Endodermal cell (in vitro differentiated cells): ENCODE measurements around the gene ARGLU1. TPM values are rescaled to one million over a fixed set of nuclear protein-coding genes. Genes with fewer than 3 reads are reported as not detected.
A peak's percentile ranks its signal among the peaks of the same experiment; 100 is the strongest.

Experiments used
- DNase-seq: peaks from one replicate; pipeline ENCODE4 v3.0.0-alpha.2; 2017
- H3K27ac ChIP-seq: 2 replicates; pipeline ENCODE4 v1.5.1; 2013; ENCODE audit warnings: mild to moderate bottlenecking, low read depth, low read length, moderate library complexity
- H3K27me3 ChIP-seq: 2 replicates; pipeline ENCODE4 v1.6.1; 2013; ENCODE audit warnings: mild to moderate bottlenecking, low read length, moderate library complexity; ENCODE audit not compliant: insufficient read depth, control insufficient read depth, poor library complexity, severe bottlenecking
- H3K36me3 ChIP-seq: 2 replicates; pipeline ENCODE4 v1.7.0; 2013; ENCODE audit warnings: mild to moderate bottlenecking, low read length, moderate library complexity; ENCODE audit not compliant: control insufficient read depth, insufficient read depth
- H3K4me1 ChIP-seq: one replicate; pipeline ENCODE4 v1.7.0; 2013; ENCODE audit warnings: low read length; ENCODE audit not compliant: control insufficient read depth, insufficient read depth
- H3K4me3 ChIP-seq: 2 replicates; pipeline ENCODE4 v1.5.1; 2013; ENCODE audit warnings: mild to moderate bottlenecking, low read length, moderate library complexity
- H3K9ac ChIP-seq: 2 replicates; pipeline ENCODE4 v1.6.1; 2013; ENCODE audit warnings: mild to moderate bottlenecking, low read length, moderate library complexity; ENCODE audit not compliant: poor library complexity, severe bottlenecking; ENCODE audit errors: extremely low read depth
- H3K9me3 ChIP-seq: 2 replicates; pipeline ENCODE4 v1.6.1; 2013; ENCODE audit warnings: mild to moderate bottlenecking, low read length, moderate library complexity; ENCODE audit not compliant: control insufficient read depth
- H3K27ac Mint-ChIP-seq: 2 replicates; pipeline ENCODE4 v1.8.0; 2020; ENCODE audit warnings: mixed read lengths
- H3K27me3 Mint-ChIP-seq: 2 replicates; pipeline ENCODE4 v1.8.0; 2021; ENCODE audit warnings: mild to moderate bottlenecking, mixed read lengths; ENCODE audit not compliant: insufficient read depth
- H3K36me3 Mint-ChIP-seq: 2 replicates; pipeline ENCODE4 v1.8.0; 2020; ENCODE audit warnings: low read depth, mixed read lengths
- H3K4me1 Mint-ChIP-seq: 2 replicates; pipeline ENCODE4 v1.8.0; 2020; ENCODE audit warnings: mixed read lengths
- H3K4me3 Mint-ChIP-seq: 2 replicates; pipeline ENCODE4 v1.8.0; 2020; ENCODE audit warnings: mild to moderate bottlenecking, moderate library complexity, mixed read lengths
- H3K9me3 Mint-ChIP-seq: 2 replicates; pipeline ENCODE4 v1.8.0; 2020; ENCODE audit warnings: mild to moderate bottlenecking, mixed read lengths
- CTCF ChIP-seq: fragments of 200-600 bp; sonication (generic); conservative IDR thresholded peaks from 2 replicates; pipeline ENCODE4 v1.5.0; 2021; ENCODE audit warnings: antibody characterized with exemption, mild to moderate bottlenecking
- WGBS, 2 experiments: methylation state at CpG; one replicate each; pipeline versions ENCODE4 v1.1.5 to v1.1.7; 2013; ENCODE audit warnings: missing lambda C conversion rate in 2 of 2, mixed read lengths in 1 of 2; ENCODE audit not compliant: insufficient coverage in 1 of 2, insufficient read length in 1 of 2; 5-methylcytosine and 5-hydroxymethylcytosine counted together
- total RNA-seq, 2 donors: library from RNA; stranded (reverse); fragmentation: NEBNext Ultra II Directional in 1 of 2; extraction: Animal tissue kit (Norgen Biotek cat#: 25700) in 1 of 2; gene quantifications; 2 replicates in 1 of 2; 3 replicates in 1 of 2; pipeline ENCODE4 v1.2.1, GENCODE V29; 2021

ARGLU1 gene
- total RNA-seq, 2 donors from 2014 or later = 80.6 to 101 TPM

DNA sequence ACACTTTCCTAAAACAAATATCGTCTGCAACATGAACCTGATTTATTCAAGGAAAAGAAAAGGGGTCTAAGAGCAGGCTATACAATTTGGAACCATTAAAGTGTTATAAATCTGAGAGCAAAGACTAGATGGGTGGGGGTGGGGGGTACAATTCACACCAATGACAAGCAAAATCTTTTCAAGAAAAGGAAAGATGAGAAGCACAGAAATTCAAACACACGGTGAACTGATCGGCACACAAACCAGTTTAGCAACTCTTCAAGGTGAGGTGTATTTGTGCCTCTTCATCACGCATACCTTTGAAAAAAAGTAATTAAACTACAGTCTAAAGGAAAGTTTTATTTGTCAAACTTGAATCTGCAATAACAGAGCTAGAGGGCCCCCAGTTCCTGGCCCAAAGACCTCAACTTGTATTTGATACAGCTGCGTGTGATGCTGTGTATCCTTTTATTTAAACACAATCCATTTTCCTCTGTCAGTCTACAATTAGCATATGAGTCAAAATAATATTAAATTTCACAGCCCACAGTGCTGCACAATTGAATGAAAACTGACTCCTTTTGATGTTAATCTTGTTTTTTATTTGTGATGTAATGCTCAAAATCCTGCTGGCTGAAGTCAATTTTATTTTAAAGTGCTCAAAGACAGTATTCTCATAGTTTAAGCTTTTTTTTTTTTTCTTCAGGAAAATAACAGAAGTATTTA, 46.7 kb downstream of the ARGLU1 start:
- Histone ChIP-seq H3K36me3 (no peaks in the 10 kb centered on the region), H3K9me3 (no peaks in the 10 kb centered on the region), H3K4me3 (no peak overlapping the region), H3K27me3 (peaks cover 8% of the 10 kb centered on the region), H3K9ac (no peak overlapping the region), H3K4me1 (peaks cover under 1% of the 10 kb centered on the region), H3K27ac (no peak overlapping the region)
- Mint-ChIP-seq H3K36me3 (no peaks in the 10 kb centered on the region), H3K27ac (no peak overlapping the region), H3K4me1 (peaks cover 30% of the 10 kb centered on the region), H3K27me3 (peaks cover 33% of the 10 kb centered on the region), H3K9me3 (no peaks in the 10 kb centered on the region), H3K4me3 (no peak overlapping the region)
- no peak for TF ChIP-seq CTCF
- no peak for DNase-seq
- 80 to 84% methylated on average over 3 to 4 of the region's 5 CpGs for WGBS, 2 experiments

GRCh38 chr13:106520251-106521054, 47.5 kb downstream of the ARGLU1 start:
- WGBS, 2 experiments = 84 to 90% methylated on average over 9 to 12 of the region's 12 CpGs
- Histone ChIP-seq H3K9ac (no peak overlapping the region), H3K27ac (no peak overlapping the region), H3K27me3 (peaks cover 4% of the 10 kb centered on the region), H3K4me1 (peaks cover under 1% of the 10 kb centered on the region), H3K36me3 (no peaks in the 10 kb centered on the region), H3K9me3 (no peaks in the 10 kb centered on the region), H3K4me3 (no peak overlapping the region)
- no peak overlapping the region for H3K4me3 Mint-ChIP-seq
- H3K27ac Mint-ChIP-seq = no peak overlapping the region
- peaks cover 25% of the 10 kb centered on the region for H3K27me3 Mint-ChIP-seq
- DNase-seq = no peak
- H3K36me3 Mint-ChIP-seq = no peaks in the 10 kb centered on the region
- no peaks in the 10 kb centered on the region for H3K9me3 Mint-ChIP-seq
- TF ChIP-seq CTCF = peak; percentile 71
- H3K4me1 Mint-ChIP-seq = peaks cover 26% of the 10 kb centered on the region

DNA sequence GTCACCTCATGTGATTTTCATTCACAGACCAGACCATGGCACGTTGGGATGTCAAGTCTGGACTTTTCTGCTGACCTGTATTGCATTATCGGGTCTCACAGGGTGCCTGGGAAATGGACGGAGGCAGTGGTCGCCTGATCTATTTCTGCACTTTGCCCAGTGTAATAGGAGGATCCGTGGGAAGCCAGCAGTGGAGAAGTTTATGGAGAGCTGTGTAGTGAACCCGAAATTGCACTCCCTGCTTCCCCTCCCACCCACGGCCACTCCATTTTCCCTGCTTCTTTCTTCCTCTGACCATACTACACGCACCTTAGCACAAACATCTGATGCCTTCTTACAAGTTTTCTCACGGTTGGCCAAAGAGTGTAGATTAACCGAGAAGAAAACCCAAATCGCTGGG, 49.4 kb downstream of the ARGLU1 start:
- WGBS, 2 experiments = 93 to 96% methylated on average over 7 to 11 of the region's 11 CpGs
- Mint-ChIP-seq H3K27me3 (peaks cover 13% of the 10 kb centered on the region), H3K9me3 (no peaks in the 10 kb centered on the region), H3K27ac (no peak overlapping the region), H3K36me3 (no peaks in the 10 kb centered on the region), H3K4me1 (peaks cover 40% of the 10 kb centered on the region), H3K4me3 (no peak overlapping the region)
- Histone ChIP-seq H3K9ac (no peak overlapping the region), H3K27ac (no peak overlapping the region), H3K9me3 (no peaks in the 10 kb centered on the region), H3K4me1 (peaks cover 4% of the 10 kb centered on the region), H3K36me3 (no peaks in the 10 kb centered on the region), H3K4me3 (no peak overlapping the region), H3K27me3 (peaks cover 4% of the 10 kb centered on the region)
- no peak for DNase-seq
- no peak for TF ChIP-seq CTCF
